ENCODE data around the gene HNRNPH1.

Gene HNRNPH1

GRCh38 chr5:179603308-179603707 lies 20.2 kb downstream of the HNRNPH1 start:
- no peak for DNase-seq

- DNase-seq, result no peak
Observed at GRCh38 chr5:179601871-179602625, 21.4 kb downstream of the HNRNPH1 start.

GRCh38 chr5:179599973-179600372 lies 23.5 kb downstream of the HNRNPH1 start:
- no peak for DNase-seq

- DNase-seq, result no peak
Observed at GRCh38 chr5:179599566-179599965, 23.9 kb downstream of the HNRNPH1 start.

- DNase-seq, result no peak
Observed at GRCh38 chr5:179599100-179599499, 24.4 kb downstream of the HNRNPH1 start.

- DNase-seq, result peak in 2 of 3 experiments; percentile 32 to 75
Observed at GRCh38 chr5:179596421-179596820, 27.1 kb downstream of the HNRNPH1 start.

- DNase-seq, result no peak
Observed at GRCh38 chr5:179595916-179596315, 27.6 kb downstream of the HNRNPH1 start.

GRCh38 chr5:179588166-179588565 lies 35.3 kb downstream of the HNRNPH1 start:
- no peak for DNase-seq

GRCh38 chr5:179585941-179586401 lies 37.5 kb downstream of the HNRNPH1 start:
- no peak for DNase-seq

GRCh38 chr5:179577286-179577960 lies 46.0 kb downstream of the HNRNPH1 start:
- no peak for DNase-seq

- no peak for DNase-seq
Observed at GRCh38 chr5:179572386-179572785, 51.1 kb downstream of the HNRNPH1 start.

GRCh38 chr5:179568721-179569120 lies 54.8 kb downstream of the HNRNPH1 start:
- DNase-seq, result no peak

GRCh38 chr5:179564526-179564925 lies 58.9 kb downstream of the HNRNPH1 start:
- no peak for DNase-seq

All from NCI-H1417 (cell line).